ENCODE results near the gene PPFIA2.
"Not testable (repeated sequence)": the region's sequence is repeated elsewhere in the genome, so short reads cannot be mapped to it uniquely, and the experiment has no call there.

Gene PPFIA2

GRCh38 chr12:81670759-81671158 is 88.4 kb downstream of the PPFIA2 start (continued):
- TF ChIP-seq, protein P1, sequence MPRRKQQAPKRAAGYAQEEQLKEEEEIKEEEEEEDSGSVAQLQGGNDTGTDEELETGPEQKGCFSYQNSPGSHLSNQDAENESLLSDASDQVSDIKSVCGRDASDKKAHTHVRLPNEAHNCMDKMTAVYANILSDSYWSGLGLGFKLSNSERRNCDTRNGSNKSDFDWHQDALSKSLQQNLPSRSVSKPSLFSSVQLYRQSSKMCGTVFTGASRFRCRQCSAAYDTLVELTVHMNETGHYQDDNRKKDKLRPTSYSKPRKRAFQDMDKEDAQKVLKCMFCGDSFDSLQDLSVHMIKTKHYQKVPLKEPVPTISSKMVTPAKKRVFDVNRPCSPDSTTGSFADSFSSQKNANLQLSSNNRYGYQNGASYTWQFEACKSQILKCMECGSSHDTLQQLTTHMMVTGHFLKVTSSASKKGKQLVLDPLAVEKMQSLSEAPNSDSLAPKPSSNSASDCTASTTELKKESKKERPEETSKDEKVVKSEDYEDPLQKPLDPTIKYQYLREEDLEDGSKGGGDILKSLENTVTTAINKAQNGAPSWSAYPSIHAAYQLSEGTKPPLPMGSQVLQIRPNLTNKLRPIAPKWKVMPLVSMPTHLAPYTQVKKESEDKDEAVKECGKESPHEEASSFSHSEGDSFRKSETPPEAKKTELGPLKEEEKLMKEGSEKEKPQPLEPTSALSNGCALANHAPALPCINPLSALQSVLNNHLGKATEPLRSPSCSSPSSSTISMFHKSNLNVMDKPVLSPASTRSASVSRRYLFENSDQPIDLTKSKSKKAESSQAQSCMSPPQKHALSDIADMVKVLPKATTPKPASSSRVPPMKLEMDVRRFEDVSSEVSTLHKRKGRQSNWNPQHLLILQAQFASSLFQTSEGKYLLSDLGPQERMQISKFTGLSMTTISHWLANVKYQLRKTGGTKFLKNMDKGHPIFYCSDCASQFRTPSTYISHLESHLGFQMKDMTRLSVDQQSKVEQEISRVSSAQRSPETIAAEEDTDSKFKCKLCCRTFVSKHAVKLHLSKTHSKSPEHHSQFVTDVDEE (CRISPR knock-in tag; IDR thresholded peaks at IDR 0.05), result no peak
- TF ChIP-seq ZNF70 (CRISPR knock-in tag; IDR thresholded peaks at IDR 0.05), result no peak
- TF ChIP-seq ZFP3 (CRISPR knock-in tag; IDR thresholded peaks at IDR 0.05), result no peak
- TF ChIP-seq PPARA (CRISPR knock-in tag; IDR thresholded peaks at IDR 0.05; ENCODE audit: borderline replicate concordance), result no peak
- TF ChIP-seq ESRRG (CRISPR knock-in tag; IDR thresholded peaks at IDR 0.05), result no peak

DNA sequence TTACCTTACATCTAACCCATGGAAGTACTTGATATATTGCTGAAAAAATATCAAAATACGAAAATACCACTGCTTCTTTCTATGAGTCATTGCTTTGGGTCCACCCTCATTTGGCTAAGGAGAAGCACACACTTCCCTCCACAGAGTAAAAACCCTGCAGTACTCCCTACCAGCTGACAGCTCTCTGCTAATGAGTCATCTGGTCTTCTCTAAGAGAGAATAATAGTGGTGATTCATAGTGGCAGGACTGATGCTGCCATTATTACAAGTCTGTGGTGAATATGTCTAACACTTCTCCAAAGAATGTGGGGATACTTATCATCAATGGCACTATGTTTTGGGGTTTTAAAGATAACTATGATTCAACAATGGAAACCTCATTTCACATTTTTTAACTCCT is 90.7 kb downstream of the PPFIA2 start:
- TF ChIP-seq ISL1 (CRISPR knock-in tag; IDR thresholded peaks at IDR 0.05) (0 out of 2 replicates have a peak, but pooled peaks have one; percentile 18), BACH2 (CRISPR knock-in tag; IDR thresholded peaks at IDR 0.05; ENCODE audit: borderline replicate concordance) (no peak)

GRCh38 chr12:81659310-81659709 is 99.8 kb downstream of the PPFIA2 start:
- not testable (repeated sequence) for ATAC-seq

More for the DNA sequence above, 90.7 kb downstream of the PPFIA2 start:
- ATAC-seq, result peak; percentile 85

DNA sequence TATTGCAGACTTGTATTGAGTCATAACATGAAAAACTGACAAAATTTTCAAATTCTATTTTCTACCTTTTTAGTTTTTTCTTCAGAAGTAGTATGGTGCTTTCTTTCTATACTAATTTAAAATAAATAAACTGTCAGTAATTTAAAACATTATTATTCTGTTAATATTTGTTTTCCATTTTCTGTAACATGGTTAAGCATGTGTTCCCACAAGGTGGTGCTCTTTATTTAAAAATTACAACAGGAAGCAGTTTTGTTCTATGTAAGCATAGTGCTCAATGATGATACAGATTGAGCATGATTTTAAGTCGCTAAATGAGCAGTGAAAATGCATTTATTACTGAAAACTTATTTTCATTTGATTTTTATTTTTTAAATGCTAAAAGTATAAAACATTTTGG is 114.6 kb downstream of the PPFIA2 start:
- ATAC-seq, result peak; percentile 73
- TF ChIP-seq ZFP30 (CRISPR knock-in tag; IDR thresholded peaks at IDR 0.05) (no peak), ISL1 (CRISPR knock-in tag; IDR thresholded peaks at IDR 0.05) (no peak), ZNF70 (CRISPR knock-in tag; IDR thresholded peaks at IDR 0.05) (no peak), TOX (CRISPR knock-in tag; IDR thresholded peaks at IDR 0.05; ENCODE audit: borderline replicate concordance) (no peak), TCF4 (CRISPR knock-in tag; IDR thresholded peaks at IDR 0.05; ENCODE audit: borderline replicate concordance) (no peak), PATZ1 (CRISPR knock-in tag; IDR thresholded peaks at IDR 0.05; ENCODE audit: borderline replicate concordance) (no peak), ZNF8 (CRISPR knock-in tag; IDR thresholded peaks at IDR 0.05) (no peak), ARNTL (CRISPR knock-in tag; IDR thresholded peaks at IDR 0.05; ENCODE audit: borderline replicate concordance, low read depth) (no peak), ZC3H10 (CRISPR knock-in tag; IDR thresholded peaks at IDR 0.05) (no peak), GLIS3 (CRISPR knock-in tag; IDR thresholded peaks at IDR 0.05) (no peak), PPARA (CRISPR knock-in tag; IDR thresholded peaks at IDR 0.05; ENCODE audit: borderline replicate concordance) (no peak)

GRCh38 chr12:81639196-81639595 is 120.0 kb downstream of the PPFIA2 start:
- ATAC-seq, result no peak
- TF ChIP-seq ESRRG (CRISPR knock-in tag; IDR thresholded peaks at IDR 0.05), result no peak
- no peak for TF ChIP-seq ZNF8 (CRISPR knock-in tag; IDR thresholded peaks at IDR 0.05)
- no peak for TF ChIP-seq PATZ1 (CRISPR knock-in tag; IDR thresholded peaks at IDR 0.05; ENCODE audit: borderline replicate concordance)
- no peak for TF ChIP-seq ZNF70 (CRISPR knock-in tag; IDR thresholded peaks at IDR 0.05)
- TF ChIP-seq BACH2 (CRISPR knock-in tag; IDR thresholded peaks at IDR 0.05; ENCODE audit: borderline replicate concordance), result no peak
- no peak for TF ChIP-seq SNAI2 (CRISPR knock-in tag; IDR thresholded peaks at IDR 0.05)
- TF ChIP-seq OSR1 (CRISPR knock-in tag; IDR thresholded peaks at IDR 0.05), result no peak
- TF ChIP-seq ZNF565 (CRISPR knock-in tag; conservative IDR thresholded peaks at IDR 0.05; ENCODE audit: low read depth), result no peak
- no peak for TF ChIP-seq ZFP3 (CRISPR knock-in tag; IDR thresholded peaks at IDR 0.05)
- no peak for TF ChIP-seq CSDC2 (CRISPR knock-in tag; IDR thresholded peaks at IDR 0.05)
- TF ChIP-seq ZC3H10 (CRISPR knock-in tag; IDR thresholded peaks at IDR 0.05), result no peak
- no peak for TF ChIP-seq ZFP30 (CRISPR knock-in tag; IDR thresholded peaks at IDR 0.05)
- no peak for TF ChIP-seq PPARA (CRISPR knock-in tag; IDR thresholded peaks at IDR 0.05; ENCODE audit: borderline replicate concordance)
- no peak for TF ChIP-seq CSRNP3 (CRISPR knock-in tag; IDR thresholded peaks at IDR 0.05)
- no peak for TF ChIP-seq RARB (CRISPR knock-in tag; IDR thresholded peaks at IDR 0.05)
